ENCODE data around the gene TMPRSS11A.

The TMPRSS11A gene, protein sequence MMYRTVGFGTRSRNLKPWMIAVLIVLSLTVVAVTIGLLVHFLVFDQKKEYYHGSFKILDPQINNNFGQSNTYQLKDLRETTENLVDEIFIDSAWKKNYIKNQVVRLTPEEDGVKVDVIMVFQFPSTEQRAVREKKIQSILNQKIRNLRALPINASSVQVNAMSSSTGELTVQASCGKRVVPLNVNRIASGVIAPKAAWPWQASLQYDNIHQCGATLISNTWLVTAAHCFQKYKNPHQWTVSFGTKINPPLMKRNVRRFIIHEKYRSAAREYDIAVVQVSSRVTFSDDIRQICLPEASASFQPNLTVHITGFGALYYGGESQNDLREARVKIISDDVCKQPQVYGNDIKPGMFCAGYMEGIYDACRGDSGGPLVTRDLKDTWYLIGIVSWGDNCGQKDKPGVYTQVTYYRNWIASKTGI

DNA sequence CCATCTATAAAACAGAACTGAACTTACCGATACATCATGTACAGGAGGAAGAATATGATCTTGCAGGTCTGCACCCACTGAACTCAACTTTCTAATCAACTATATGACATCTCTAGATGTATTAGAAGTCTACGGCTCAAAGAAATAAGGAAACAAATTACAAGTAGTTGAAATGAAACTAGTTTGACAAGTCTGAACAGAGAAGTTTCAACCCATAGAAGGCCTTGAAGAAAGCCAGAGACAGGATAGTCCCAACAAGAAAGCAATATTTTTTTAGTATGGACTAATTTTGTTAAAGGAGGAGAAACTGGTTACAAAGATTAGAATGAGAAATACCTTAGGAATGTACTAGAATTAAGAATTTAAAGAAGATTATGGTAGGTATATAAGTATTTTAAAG lies at the start of gene TMPRSS11A:
TSS of gene TMPRSS11A (minus strand) at position 138 of the 400 bp plus-strand sequence. CDS start at position 38, 100 bp downstream.
- no peak for DNase-seq

- no peak for DNase-seq
Observed at GRCh38 chr4:68011684-68012083, 48.4 kb upstream of the TMPRSS11A start.

- DNase-seq = no peak
Observed at GRCh38 chr4:68002906-68003305, 39.6 kb upstream of the TMPRSS11A start.

GRCh38 chr4:67996127-67996526 lies 32.8 kb upstream of the TMPRSS11A start:
- DNase-seq = no peak

DNA sequence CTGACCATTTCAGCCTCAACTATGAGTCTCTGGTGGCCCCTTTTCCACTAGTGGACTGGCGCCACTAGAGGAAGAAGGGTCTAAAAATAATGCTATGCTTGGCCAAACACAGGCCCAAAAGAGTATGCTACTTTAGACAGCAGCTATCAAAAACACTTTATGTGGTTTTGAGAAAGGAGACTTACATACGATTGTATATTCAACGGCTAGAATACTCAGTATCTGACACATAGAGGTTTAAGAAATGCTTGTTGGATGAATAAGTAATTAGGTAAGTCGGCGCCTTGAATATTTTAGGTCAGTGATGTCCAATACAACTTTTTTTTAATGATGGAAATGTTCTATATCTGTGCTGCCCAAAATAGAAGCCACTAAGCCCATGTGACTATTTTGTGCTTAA lies 25.7 kb upstream of the TMPRSS11A start:
- no peak for DNase-seq

DNA sequence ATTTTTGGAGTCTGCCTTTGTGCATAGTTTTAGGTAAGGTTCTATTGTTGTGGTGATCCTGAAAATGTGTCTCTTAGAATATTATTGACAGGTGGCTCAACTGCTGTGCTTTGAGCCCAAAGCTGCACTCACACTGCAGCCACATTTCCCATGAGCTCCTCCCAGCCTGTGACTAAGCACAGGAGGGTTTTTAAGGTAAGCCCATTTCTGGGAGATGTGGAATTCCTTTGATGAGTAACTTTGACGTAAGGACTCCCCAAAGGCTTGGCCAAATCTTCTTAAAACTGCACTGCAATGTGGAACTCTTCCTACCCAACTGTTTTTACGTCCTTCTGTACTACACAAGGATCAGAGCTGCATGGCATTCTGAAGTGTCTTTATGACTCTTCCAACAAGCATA lies 20.0 kb upstream of the TMPRSS11A start:
- DNase-seq = no peak

DNA sequence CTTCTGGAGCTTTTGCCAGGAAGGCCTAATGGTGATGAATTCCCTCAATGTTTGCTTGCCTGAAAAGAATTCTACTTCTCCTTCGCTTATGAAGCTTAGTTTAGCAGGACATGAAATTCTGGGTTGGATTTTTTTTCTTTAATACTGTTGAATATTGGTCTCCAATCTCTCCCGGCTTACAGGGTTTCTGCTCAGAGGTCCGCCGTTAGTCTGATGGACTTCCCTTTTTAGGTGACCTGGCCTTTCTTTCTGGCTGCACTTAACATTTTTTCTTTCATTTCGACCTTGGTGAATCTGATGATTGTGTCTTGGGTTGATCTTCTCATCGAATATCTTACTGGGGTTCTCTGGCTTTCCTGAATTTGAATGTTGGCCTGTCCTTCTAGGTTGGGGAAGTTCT lies 17.2 kb upstream of the TMPRSS11A start:
- no peak for DNase-seq

DNA sequence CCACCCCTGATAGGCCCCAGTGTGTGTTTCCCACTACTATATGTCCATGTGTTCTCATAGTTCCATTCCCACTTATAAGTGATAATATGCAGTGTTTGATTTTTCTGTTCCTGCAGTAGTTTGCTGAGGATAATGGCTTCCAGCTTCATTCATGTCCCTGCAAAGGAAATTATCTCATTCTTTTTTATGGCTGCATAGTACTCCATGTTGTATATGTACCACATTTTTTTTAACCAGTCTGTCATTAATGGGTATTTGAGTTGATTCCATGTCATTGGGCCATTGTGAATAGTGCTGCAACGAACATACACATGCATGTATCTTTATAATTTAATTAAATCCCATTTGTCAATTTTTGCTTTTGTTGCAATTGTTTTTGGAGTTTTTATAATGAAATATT lies 10.3 kb upstream of the TMPRSS11A start:
- no peak for DNase-seq

DNA sequence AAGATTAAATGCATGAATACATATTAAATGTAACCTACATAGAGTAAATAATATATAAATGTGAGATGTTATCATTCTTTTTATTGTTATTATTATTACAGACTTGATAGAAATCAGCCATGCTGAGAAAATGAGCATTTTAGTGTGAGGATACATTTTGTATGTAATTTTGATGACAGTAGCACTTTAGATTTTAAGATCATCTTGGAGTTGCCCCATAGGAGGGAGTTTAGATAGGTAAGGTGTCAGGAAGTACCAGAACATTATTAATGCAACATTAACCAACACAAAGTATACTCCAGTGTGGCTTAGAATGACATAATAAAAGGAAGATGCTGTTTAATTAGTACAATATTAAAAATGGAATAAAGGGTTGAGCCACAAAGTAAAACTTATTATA lies 8.4 kb downstream of the TMPRSS11A start:
- no peak for DNase-seq

GRCh38 chr4:67941074-67941473 lies 22.2 kb downstream of the TMPRSS11A start:
- no peak for DNase-seq

GRCh38 chr4:67940506-67940905 lies 22.8 kb downstream of the TMPRSS11A start:
- DNase-seq = no peak

- no peak for DNase-seq
Observed at GRCh38 chr4:67939195-67939594, 24.1 kb downstream of the TMPRSS11A start.

- no peak for DNase-seq
Observed at GRCh38 chr4:67935888-67936287, 27.4 kb downstream of the TMPRSS11A start.

DNA sequence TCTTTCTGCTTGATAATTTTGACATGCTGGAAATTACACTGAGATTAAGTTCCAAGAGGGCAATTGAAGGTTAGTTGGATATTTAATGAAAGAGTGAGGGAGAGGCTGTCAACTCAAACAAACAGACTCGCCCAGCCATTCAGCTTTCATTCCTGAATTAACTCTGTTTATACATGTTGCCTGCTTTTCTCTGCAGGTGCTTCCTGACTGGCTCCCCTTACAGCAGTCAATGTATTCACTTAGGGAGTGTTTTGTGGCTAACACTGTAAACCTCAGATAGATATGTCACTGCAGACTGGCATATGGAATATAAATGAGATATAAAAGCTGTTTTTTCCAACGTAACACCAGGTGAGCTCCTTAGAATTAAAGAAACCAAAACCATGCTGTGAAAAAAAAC lies 28.7 kb downstream of the TMPRSS11A start:
- no peak for DNase-seq

DNA sequence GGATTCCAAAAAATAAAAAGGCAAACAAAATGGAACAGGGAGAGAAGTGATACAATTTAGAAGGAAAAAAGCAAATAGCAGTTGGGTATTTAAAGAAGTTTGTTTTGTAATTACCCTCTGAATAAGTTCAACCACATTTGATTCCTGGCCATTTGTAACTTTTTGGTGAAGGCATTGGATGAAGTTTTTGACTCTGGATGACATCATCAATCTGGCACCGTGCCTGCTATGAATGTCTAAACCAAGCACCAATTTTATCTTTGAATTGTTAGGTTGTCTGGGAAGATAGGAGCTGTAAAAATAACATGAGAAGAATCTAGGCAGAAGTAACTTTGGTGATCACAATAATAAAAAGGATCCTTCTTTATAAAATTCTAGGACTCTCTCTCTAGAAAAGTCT lies 29.5 kb downstream of the TMPRSS11A start:
- DNase-seq = no peak

DNA sequence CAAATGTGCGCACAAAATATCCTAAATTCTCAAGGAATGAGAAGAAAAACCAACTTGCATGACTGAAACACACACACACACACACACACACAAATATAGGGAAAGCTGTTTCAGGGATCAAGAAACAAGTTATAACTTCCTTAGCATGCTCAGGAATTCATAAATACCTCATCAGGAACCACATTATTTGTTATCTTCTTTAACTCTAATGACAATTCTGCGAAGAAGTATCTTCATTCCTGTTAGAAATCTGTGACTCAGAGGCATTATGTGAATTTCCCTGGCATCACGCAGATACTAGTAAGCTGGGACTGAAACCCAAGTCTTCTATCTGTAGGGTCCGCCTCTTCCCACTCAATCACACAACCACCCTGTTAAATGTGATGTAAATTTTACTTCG lies 30.3 kb downstream of the TMPRSS11A start:
- no peak for DNase-seq

DNA sequence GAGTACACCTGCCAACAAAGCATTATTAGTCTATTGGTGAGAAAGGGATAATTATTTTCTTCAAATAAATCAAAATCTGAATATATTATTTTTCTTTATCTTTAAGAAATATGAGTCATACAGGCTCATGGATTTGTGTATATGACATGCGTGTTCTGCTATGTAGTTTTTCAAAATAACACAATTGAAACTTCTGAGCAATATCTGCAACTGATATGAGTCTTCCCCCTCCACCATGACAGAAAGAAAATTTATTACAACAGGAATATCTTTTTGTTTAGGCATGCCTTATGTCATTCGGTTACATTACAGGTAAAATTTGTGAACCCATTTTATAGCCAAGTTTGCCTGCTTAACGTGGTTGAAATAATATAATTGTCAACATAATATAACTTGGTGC lies 32.0 kb downstream of the TMPRSS11A start:
- DNase-seq = no peak

- no peak for DNase-seq
Observed at GRCh38 chr4:67929426-67929825, 33.9 kb downstream of the TMPRSS11A start.

DNA sequence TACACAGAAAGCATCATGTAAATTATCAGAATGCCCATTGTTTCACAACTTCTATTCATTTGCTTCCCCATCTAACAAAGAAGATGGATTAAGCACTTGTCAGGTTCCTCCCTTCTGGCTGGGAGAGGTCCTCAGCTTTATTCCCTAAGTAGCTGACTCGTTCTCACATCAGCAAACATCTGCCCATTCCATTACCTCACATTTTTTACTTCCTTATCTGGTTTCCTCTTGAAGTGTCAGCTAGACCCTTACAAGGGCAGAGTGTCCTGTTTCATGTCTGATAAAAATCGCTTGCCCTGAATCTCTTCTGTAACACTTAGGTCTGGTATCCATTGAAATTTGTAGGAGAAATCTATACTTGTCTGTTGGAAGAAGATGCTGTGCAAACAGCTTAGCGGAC lies 34.7 kb downstream of the TMPRSS11A start:
- DNase-seq = peak; percentile 29

GRCh38 chr4:67927251-67927650 lies 36.0 kb downstream of the TMPRSS11A start:
- no peak for DNase-seq

- no peak for DNase-seq
Observed at GRCh38 chr4:67926485-67926884, 36.8 kb downstream of the TMPRSS11A start.

DNA sequence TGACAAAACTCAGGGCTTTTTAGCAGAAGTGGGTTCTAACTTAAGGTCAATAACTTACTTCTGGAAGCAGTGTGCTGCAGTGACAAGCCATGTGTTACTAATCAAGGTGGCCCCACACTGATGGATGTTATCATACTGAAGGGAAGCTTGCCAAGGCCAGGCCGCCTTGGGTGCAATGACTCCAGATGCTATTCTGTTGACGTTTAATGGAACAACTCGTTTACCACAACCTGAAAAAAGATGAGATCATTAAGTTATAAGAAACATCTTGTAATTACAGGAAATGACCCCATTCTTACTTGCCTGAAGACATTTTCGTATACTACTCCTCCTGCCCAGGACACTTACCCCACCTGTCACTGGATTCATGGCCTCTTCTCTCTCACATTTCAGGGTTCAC lies 40.6 kb downstream of the TMPRSS11A start:
- DNase-seq = no peak

DNA sequence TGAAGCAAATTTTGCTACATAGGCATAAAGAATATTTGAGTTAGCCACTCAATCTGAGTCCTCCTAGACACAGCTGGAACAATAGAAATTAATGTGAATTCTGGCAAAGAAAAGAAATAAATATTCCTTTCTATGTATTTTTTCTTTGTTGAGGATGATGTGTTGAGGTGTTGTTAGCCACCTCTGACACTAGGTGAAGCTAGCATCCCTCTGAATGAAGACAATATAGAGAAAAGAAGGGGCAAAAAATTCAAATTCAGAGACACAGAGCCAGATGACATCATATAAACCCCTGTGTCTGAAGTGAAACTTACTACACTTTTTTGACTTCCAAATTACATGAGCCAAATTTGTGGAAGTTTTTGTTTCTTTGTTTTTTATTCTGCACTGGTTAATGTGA lies 44.9 kb downstream of the TMPRSS11A start:
- DNase-seq = no peak

DNA sequence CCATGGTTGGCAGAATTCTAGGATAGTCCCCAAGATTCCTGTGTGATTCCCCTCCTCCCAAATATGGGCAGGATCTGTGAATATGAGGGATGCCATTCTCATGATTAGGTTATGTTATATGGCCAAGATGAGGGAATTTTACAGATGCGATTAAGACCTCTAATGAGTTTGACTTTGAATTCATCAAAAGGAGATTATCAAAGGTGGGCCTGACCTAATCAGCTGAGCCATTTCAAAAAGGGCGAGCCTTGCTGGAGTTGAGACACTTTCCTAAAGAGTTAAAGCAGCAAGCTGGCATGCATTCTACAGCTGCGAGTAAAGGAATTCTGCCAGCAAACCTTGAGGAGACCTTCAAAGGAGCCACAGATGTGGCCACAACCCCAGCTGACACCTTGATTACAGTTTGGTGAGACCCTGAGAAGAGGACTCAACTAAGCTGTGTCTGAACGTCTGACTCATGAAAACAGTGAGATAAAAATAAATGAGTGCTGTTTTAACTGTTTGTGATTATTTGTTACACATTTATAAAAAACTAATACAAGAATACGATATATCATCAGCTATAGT lies 47.8 kb downstream of the TMPRSS11A start:
- no peak for DNase-seq

DNA sequence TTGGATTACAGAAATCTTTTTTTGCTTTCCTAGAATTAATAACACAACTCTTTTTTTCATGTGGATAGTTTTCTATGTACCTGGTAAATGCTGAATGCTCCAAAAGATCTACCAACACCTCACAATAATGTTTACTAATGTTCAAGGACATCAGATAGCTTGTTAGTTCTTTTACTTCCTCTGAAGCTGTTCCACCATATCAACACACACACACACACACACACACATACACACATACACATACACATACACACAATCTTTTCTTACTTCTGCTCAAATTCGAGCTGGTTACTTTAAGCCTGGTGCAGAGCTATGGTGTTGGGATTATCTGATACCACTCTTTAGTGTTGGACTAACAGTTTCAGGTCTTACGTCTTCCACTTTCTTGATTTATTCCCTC lies 51.2 kb downstream of the TMPRSS11A start:
- no peak for DNase-seq
